Left renal cortex interstitium (tissue), 4 donors: ENCODE measurements around the gene RNF25. TPM values are rescaled to one million over a fixed set of nuclear protein-coding genes. Genes with fewer than 3 reads are reported as not detected.
A peak's percentile ranks its signal among the peaks of the same experiment; 100 is the strongest.

Experiments used
- DNase-seq, 4 donors: peaks; one replicate each; pipeline ENCODE4 v3.0.0-alpha.2; 2013; ENCODE audit warnings: low read depth in 4 of 4, low spot score in 2 of 4, missing footprints in 1 of 4
- polyA plus RNA-seq, 4 donors: library from polyadenylated mRNA; unstranded; fragments of 120-200 nt; gene quantifications; one replicate each; pipeline ENCODE4 v1.2.1, GENCODE V29; 2013; ENCODE audit not compliant: insufficient read length in 4 of 4

RNF25 gene
- polyA plus RNA-seq, result 10 to 100 TPM; 44.3 to 53.9 (median 48.3) TPM

- DNase-seq, result peak; percentile 67 to 87 (median 78)
Measured at GRCh38 chr2:218671654-218672566, at the start of gene RNF25, which contains the start of gene STK36. Gene RNF25, minus strand, starts transcription at chr2:218672002. Its CDS starts 32 bp downstream, at chr2:218671970. Gene STK36, plus strand, starts transcription at chr2:218672086. Its CDS starts 744 bp downstream, at chr2:218672830.

- no peak for DNase-seq
Measured at GRCh38 chr2:218721488-218721887, 49.7 kb upstream of the RNF25 start.

- no peak for DNase-seq
Measured at GRCh38 chr2:218720048-218721041, 48.5 kb upstream of the RNF25 start.

GRCh38 chr2:218719457-218719856, 47.7 kb upstream of the RNF25 start:
- DNase-seq, result no peak

GRCh38 chr2:218718058-218718457, 46.3 kb upstream of the RNF25 start:
- DNase-seq, result no peak

- DNase-seq, result no peak
Measured at GRCh38 chr2:218717262-218717661, 45.5 kb upstream of the RNF25 start.

- DNase-seq, result no peak
Measured at GRCh38 chr2:218716070-218716469, 44.3 kb upstream of the RNF25 start.

GRCh38 chr2:218713922-218714321, 42.1 kb upstream of the RNF25 start:
- no peak for DNase-seq

- DNase-seq, result peak in 1 of 4 donors; percentile 23
Measured at GRCh38 chr2:218711550-218711929, 39.7 kb upstream of the RNF25 start.

- DNase-seq, result peak; percentile 71 to 95 (median 88)
Measured at GRCh38 chr2:218710687-218711549, 39.1 kb upstream of the RNF25 start, which contains the start of gene TTLL4. Gene TTLL4, plus strand, starts transcription at chr2:218710835. Its CDS starts 26,842 bp downstream, at chr2:218737677.

GRCh38 chr2:218710334-218710686, 38.5 kb upstream of the RNF25 start:
- DNase-seq, result no peak

GRCh38 chr2:218709908-218710307, 38.1 kb upstream of the RNF25 start:
- DNase-seq, result no peak

GRCh38 chr2:218708086-218708485, 36.3 kb upstream of the RNF25 start:
- DNase-seq, result no peak

GRCh38 chr2:218703341-218703740, 31.5 kb upstream of the RNF25 start:
- DNase-seq, result no peak

GRCh38 chr2:218701806-218702205, 30.0 kb upstream of the RNF25 start:
- no peak for DNase-seq

- no peak for DNase-seq
Measured at GRCh38 chr2:218698885-218699284, 27.1 kb upstream of the RNF25 start.

- DNase-seq, result no peak
Measured at GRCh38 chr2:218694405-218695145, 22.8 kb upstream of the RNF25 start.

- no peak for DNase-seq
Measured at GRCh38 chr2:218691234-218691633, 19.4 kb upstream of the RNF25 start.

- peak in 2 of 4 donors; percentile 26 to 46 for DNase-seq
Measured at GRCh38 chr2:218687400-218688060, 15.7 kb upstream of the RNF25 start.
